NCI-H1092 treated with DMSO at 0.1 percent for 48 hours (cell line): Measurements from ENCODE around the gene ZNF615.
"Not testable (repeated sequence)": the region's sequence is repeated elsewhere in the genome, so short reads cannot be mapped to it uniquely, and the experiment has no call there.

Experiments
- DNase-seq: peaks from one replicate; lab custom pipeline; 2025; lab: John Stamatoyannopoulos, UW

The ZNF615 gene

GRCh38 chr19:51980116-51980736 lies 27.8 kb downstream of the ZNF615 start:
- no peak for DNase-seq

DNA sequence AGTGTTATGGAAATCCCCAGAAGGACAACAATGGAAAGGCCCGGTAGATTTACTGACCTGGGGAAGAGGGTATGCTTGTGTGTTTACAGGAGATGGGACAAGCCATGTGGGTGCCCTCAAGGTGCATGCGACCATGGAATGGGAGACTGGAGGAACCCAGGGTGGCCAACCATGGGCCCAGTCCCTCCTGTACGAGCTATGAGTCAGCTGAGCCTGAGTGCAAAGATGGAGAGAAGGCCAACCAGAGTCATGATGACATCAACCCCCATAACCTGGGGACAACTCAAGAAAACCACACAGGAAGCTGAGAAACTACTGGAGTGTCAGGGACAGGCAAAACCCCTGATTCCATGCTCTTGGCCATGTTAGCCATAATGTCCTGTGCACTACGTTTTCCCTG lies 29.1 kb downstream of the ZNF615 start:
- DNase-seq, result no peak

DNA sequence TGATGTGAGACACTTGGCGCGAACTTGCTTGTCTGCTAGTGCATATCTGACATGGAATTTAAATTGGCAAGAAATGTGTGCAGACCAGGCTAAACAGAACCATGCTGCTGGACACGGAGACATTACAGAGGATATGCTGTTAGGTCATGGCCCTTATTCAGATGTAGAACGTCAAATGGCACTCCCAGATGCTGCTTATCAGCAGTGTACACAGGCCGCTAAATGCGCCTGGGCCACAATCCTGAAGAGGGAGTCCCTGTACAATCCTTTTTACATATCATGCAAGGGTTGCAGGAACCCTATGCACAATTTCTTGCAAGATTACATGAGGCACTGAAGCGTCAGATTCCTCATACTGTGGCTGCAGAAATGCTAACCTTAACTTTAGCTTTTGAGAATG lies 30.7 kb downstream of the ZNF615 start:
- DNase-seq, result no peak

DNA sequence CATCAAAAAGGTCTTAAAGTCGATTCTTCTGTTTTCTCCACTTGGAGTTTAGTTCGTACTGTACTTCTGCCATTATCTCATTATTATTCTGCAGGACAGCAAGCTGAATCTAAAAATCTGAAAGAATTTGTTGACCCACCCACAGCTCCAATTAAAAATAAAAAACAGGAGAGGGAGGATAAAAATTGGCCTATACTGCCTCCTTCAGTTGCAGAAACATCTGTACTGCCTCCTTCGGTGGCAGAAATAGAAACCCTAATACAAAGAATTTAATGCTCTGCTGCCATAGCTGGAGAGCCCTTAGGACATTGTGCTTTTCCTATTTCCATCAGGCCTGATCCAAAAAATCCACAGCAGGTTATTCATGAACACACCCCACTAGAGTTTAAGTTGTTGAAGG lies 31.2 kb downstream of the ZNF615 start:
- DNase-seq, result no peak

DNA sequence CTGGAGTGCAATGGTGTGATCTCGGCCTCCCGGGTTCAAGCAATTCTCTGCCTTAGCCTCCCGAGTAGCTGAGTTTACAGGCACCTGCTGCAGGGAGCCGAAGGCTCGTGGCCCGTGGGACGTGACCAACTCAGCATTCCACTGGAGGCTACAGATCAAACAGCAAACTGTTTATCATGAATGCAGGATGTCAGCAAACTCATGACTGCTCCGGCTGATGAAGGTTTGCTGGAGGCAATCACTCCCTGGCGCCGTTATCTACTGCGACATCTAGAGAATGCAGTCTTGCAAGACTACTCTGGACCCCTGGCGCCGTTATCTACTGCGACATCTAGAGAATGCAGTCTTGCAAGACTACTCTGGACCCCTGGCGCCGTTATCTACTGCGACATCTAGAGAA lies 32.2 kb downstream of the ZNF615 start:
- not testable (repeated sequence) for DNase-seq

DNA sequence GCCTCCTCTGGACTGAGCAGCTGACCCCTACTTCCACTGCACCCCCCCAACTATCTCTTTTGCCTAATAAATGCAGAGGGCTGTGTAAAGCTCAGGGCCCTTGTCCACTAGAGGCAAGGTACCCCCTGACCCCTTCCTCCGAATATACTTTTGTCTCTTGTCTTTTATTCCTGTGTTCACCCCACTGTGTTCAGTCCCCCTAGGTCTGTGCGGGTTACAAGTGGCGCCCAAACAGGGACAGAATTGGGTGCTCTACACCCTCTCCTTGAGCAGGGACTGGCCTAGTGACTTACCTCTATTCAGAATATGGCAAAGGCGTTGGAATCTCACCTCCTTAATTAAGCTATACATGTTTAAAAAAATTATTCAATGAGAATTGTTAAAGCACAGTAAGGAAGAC lies 36.4 kb downstream of the ZNF615 start:
- DNase-seq, result no peak

GRCh38 chr19:51970718-51971117 lies 37.3 kb downstream of the ZNF615 start:
- DNase-seq, result no peak

- no peak for DNase-seq
These were observed 42.4 kb downstream of the ZNF615 start for GRCh38 chr19:51965583-51965982.

DNA sequence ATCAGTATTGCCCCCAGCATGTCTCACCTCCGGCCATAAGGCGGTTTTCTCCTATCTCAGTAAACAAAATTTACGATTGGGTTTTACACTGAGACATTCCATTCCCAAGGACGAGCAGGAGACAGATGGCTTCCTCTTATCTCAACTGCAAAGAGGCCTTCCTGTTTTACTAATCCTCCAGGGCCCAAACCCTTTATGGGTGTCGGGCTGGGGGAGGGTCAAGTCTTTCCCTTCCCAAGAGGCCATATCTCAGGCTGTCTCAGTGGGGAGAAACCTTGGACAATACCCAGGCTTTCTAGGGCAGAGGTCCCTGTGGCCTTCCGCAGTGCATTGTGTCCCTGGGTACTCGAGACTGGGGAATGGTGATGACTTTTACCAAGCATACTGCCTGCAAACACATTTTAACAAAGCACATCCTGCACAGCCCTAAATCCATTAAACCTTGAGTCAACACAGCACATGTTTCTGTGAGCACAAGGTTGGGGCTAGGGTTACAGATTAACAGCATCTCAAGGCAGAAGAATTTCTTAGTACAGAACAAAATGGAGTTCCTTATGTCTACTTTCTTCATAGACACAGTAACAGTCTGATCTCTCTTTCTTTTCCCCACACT lies 47.3 kb downstream of the ZNF615 start:
- DNase-seq, result not testable (repeated sequence)

DNA sequence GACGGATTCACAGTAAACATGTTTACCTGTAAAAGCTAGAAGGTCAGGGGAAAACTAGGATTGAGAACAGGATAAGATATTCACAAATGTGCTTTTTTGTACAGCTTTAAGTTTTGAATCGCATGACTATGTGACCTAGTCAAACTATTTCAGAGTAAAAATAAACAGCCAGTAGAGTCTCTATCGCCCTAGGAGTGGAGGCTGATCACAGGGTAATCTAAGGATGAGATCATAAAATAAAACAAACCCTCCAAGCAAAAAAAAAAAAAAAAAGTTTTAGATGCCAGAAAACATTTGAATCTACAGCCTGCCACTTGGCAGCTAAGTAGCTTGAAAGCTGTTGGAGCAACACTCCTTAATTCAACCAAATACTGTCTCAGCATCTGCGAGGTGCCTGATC lies 48.2 kb downstream of the ZNF615 start:
- DNase-seq, result no peak

- not testable (repeated sequence) for DNase-seq
These were observed 50.2 kb downstream of the ZNF615 start for GRCh38 chr19:51957846-51958245.

DNA sequence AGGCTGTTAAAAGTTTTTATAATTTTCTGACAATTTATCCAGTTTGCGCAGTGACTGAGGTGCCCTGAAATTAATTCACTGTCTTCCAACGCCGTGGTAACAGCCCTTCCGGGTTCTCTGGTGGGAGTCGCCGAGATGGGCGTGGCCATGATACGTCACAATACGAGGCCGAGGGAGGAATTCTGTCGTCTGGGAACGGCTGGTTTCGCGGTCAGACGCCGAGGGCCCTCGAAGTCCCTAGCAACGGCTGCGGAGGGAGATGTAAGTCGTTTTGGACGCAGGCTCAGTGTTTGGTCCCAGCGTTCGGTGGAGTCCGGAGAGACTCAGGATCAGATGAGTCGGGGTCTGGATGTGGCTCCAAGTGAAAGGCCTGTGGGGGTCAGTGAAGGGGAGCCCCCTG lies 59.0 kb downstream of the ZNF615 start:
- no peak for DNase-seq

DNA sequence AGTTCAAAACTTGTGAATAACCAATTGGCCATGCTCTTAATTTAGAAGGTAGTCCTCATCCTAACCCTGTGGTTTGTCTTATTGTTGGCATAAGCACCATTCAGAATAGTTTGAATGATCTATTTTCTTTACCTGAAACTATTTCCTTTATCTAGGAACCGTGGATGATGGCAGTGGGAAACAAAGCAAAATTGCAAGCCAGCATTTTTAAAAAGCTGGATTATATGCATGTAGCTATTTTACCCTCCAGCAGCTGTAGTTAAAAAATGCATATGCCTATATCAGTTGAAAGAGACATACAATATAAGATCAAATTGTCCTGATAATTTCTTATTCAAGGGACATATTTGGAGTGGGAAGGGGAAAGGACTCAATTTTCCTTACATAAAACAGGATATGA lies 61.4 kb downstream of the ZNF615 start:
- no peak for DNase-seq

- DNase-seq, result no peak
These were observed 63.0 kb downstream of the ZNF615 start for GRCh38 chr19:51944798-51945552.
